Endothelial cell of hepatic sinusoid (primary cell): ENCODE data around the gene COQ8B.

ENCODE experiments used
- in situ Hi-C: cut with HindIII; loops from 2 replicates; pipeline ENCODE4 v1.10.0; 2017; ENCODE audit warnings: low sequenced_read_pairs

Gene COQ8B

GRCh38 chr19:40693150-40693788 lies 23.4 kb downstream of the COQ8B start:
- in situ Hi-C loops = no loop called here

- in situ Hi-C loops = no loop called here
These were observed 24.5 kb downstream of the COQ8B start for GRCh38 chr19:40692212-40692551.

- in situ Hi-C loops = no loop called here
These were observed 25.1 kb downstream of the COQ8B start for GRCh38 chr19:40691421-40692211.

- in situ Hi-C loops = no loop called here
These were observed 25.8 kb downstream of the COQ8B start for GRCh38 chr19:40690693-40691420.

- in situ Hi-C loops = no loop called here
These were observed 26.5 kb downstream of the COQ8B start, which contains the start of gene NUMBL for GRCh38 chr19:40690050-40690692. Gene NUMBL, minus strand, starts transcription at chr19:40690651. Its CDS starts 168 bp downstream, at chr19:40690483.

GRCh38 chr19:40689339-40690049 lies 27.2 kb downstream of the COQ8B start:
- in situ Hi-C loops = no loop called here

- in situ Hi-C loops = no loop called here
These were observed 27.7 kb downstream of the COQ8B start for GRCh38 chr19:40688987-40689338.

GRCh38 chr19:40688309-40688708 lies 28.4 kb downstream of the COQ8B start:
- in situ Hi-C loops = no loop called here

GRCh38 chr19:40687525-40688016 lies 29.1 kb downstream of the COQ8B start:
- in situ Hi-C loops = no loop called here

GRCh38 chr19:40686882-40687524 lies 29.7 kb downstream of the COQ8B start:
- in situ Hi-C loops = no loop called here

GRCh38 chr19:40685563-40685962 lies 31.1 kb downstream of the COQ8B start:
- in situ Hi-C loops = no loop called here

- in situ Hi-C loops = no loop called here
These were observed 31.6 kb downstream of the COQ8B start for GRCh38 chr19:40685016-40685526.

- in situ Hi-C loops = no loop called here
These were observed 32.4 kb downstream of the COQ8B start for GRCh38 chr19:40684280-40684679.

GRCh38 chr19:40683437-40683836 lies 33.2 kb downstream of the COQ8B start:
- in situ Hi-C loops = no loop called here

- in situ Hi-C loops = no loop called here
These were observed 34.2 kb downstream of the COQ8B start for GRCh38 chr19:40682431-40682964.

- in situ Hi-C loops = no loop called here
These were observed 35.6 kb downstream of the COQ8B start for GRCh38 chr19:40681039-40681438.

GRCh38 chr19:40677156-40677555 lies 39.5 kb downstream of the COQ8B start:
- in situ Hi-C loops = no loop called here

- in situ Hi-C loops = no loop called here
These were observed 42.4 kb downstream of the COQ8B start for GRCh38 chr19:40674291-40674690.

GRCh38 chr19:40673397-40673796 lies 43.3 kb downstream of the COQ8B start:
- in situ Hi-C loops = no loop called here
